NCI-H187 treated with DMSO at 0.1 percent for 48 hours (cell line): Measurements from ENCODE around the gene SORBS1.
"Not testable (repeated sequence)": the region's sequence is repeated elsewhere in the genome, so short reads cannot be mapped to it uniquely, and the experiment has no call there.

Experiments used
- DNase-seq: peaks from one replicate; lab custom pipeline; 2025; lab: John Stamatoyannopoulos, UW

SORBS1 gene

GRCh38 chr10:95482501-95483233 is 78.5 kb downstream of the SORBS1 start:
- no peak for DNase-seq

DNA sequence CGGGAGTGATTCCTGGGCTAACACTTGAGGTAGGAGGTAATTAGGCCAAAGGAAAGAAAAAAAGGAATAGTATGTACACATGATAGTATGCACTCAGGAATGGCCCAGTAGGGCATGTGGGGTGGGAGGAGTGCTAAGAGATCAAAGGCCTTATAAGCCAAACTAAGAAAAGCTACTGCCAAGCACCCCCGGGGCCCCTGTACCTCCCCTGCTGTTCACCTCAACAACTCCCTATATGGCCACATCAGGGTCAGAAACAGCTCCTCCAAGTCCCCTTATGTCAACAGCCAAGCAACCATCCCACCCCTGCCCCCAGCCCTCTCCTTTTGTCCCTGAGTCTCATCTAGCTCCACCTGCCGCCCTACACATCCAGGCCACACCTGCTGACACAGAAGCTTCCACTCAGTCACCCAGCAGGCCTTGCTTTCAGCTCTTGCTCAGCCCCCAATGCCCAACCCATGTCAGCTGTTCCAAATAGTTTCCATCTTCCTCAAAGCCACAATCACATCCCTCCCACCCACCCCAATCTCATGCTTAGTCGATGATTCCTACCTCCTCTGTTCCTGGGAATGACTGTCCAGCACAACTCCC is 80.2 kb downstream of the SORBS1 start:
- no peak for DNase-seq

- no peak for DNase-seq
Observed at GRCh38 chr10:95480102-95480900, 80.9 kb downstream of the SORBS1 start.

GRCh38 chr10:95478935-95479334 is 82.2 kb downstream of the SORBS1 start:
- no peak for DNase-seq

DNA sequence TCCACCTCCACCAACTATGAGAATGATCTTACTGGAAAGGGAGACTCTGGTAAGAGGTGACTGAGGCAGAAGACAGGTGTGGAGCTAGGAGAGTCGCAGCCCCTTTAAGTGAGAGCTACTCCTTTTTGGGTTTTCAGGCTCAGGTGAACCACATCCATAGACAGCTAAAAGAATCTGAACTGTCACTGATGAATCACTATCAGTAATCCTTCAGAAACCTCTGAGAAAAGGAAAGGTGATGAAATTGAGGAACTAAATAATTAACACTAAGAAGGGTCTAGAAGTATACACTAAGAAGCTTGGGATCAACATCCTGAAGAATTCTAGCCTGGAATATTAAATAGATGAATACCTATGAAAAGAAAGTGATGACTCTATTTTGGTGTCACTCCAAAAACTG is 83.0 kb downstream of the SORBS1 start:
- no peak for DNase-seq

DNA sequence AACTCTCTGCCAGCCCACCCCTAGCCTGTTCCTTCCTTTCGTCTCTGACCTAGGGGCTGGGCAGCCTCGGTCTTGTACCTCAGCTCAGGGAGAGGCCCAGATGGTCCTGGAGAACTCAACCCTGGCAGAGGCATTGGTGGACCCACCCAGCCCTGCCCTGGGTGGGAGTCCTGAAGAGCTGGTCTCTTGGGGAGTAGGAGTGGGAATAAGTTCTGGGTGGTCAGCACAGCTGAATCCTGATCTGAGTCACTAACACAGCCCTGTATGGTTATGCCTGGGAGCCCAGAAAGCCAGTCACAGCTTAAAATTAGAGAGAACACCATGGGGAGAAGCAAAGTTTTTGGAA is 84.0 kb downstream of the SORBS1 start:
- no peak for DNase-seq

DNA sequence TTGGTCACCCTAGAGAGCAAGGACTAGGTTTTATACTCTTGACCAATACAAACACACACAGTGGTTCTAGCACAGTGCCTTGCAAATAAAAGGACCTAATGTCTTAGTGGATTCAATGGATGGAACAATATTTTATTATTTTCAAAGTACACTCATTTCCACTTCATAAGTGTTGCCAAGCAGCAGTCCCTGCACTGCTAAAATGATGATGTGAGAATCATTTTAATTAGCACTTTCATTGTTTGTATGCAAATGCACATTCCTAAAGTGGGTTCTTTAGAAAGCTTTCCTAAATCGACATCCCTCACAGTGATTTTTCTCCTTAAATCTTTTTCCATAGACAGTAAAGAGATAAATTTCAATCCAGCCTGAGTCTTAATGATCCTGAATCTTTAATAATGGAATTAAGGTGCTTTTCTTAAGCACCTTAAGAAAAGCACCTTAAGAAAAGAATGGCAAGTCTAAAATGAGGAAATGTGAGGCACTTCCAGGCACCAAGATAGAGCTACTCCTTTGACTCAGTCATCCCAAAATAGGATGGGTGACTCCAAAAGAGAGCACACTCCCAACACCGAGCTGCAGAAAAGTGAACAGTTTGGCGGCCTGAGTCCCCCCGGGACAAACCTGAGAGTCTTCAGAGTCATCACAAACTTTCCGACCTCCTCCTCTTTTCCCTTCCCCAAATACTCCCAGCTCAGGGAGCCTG is 84.5 kb downstream of the SORBS1 start:
- no peak for DNase-seq

- DNase-seq, result no peak
Observed at GRCh38 chr10:95475827-95476468, 85.2 kb downstream of the SORBS1 start.

DNA sequence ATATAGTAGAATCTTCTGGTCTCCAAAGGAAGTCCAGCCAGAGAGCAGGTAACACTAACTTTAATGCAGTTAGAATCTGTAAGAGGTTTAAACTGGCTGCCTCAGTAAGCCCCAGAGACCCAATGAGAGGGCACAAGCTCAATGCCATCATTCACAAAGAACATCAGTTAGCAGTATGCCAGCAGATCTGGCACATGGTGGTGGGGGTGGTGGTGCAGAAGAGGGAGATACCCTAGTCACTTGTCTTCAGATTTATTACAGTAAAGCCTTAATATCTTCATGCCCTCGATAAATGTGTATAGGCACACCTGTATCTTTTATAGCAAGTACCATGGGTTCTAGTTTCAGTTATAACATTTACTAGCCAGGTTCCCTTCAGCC is 86.2 kb downstream of the SORBS1 start:
- no peak for DNase-seq

GRCh38 chr10:95474228-95475002 is 86.8 kb downstream of the SORBS1 start:
- no peak for DNase-seq

GRCh38 chr10:95472304-95473088 is 88.7 kb downstream of the SORBS1 start:
- DNase-seq, result no peak

GRCh38 chr10:95469676-95470075 is 91.5 kb downstream of the SORBS1 start:
- no peak for DNase-seq

- no peak for DNase-seq
Observed at GRCh38 chr10:95469251-95469650, 91.9 kb downstream of the SORBS1 start.

GRCh38 chr10:95467642-95468041 is 93.5 kb downstream of the SORBS1 start:
- not testable (repeated sequence) for DNase-seq

- DNase-seq, result no peak
Observed at GRCh38 chr10:95467162-95467599, 94.0 kb downstream of the SORBS1 start.

DNA sequence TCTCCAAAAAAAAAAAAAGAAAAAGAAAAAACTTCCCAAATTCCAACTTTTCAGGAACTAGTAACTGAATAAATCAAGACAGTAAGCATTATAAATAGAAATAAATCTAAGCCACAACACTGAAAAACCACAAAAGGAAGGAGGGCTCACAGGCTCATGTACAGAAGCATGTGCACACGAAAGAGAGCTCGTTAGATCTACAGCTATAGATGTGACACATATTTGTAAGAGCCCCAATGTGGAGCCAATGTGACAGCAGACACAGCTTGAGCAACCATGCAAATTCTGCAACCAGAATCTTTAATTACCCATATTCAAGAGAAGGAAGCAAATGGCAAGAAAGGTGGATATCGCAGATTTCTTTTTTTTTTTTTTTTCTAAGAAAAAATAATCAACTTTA is 94.7 kb downstream of the SORBS1 start:
- no peak for DNase-seq

GRCh38 chr10:95464280-95464679 is 96.9 kb downstream of the SORBS1 start:
- no peak for DNase-seq

DNA sequence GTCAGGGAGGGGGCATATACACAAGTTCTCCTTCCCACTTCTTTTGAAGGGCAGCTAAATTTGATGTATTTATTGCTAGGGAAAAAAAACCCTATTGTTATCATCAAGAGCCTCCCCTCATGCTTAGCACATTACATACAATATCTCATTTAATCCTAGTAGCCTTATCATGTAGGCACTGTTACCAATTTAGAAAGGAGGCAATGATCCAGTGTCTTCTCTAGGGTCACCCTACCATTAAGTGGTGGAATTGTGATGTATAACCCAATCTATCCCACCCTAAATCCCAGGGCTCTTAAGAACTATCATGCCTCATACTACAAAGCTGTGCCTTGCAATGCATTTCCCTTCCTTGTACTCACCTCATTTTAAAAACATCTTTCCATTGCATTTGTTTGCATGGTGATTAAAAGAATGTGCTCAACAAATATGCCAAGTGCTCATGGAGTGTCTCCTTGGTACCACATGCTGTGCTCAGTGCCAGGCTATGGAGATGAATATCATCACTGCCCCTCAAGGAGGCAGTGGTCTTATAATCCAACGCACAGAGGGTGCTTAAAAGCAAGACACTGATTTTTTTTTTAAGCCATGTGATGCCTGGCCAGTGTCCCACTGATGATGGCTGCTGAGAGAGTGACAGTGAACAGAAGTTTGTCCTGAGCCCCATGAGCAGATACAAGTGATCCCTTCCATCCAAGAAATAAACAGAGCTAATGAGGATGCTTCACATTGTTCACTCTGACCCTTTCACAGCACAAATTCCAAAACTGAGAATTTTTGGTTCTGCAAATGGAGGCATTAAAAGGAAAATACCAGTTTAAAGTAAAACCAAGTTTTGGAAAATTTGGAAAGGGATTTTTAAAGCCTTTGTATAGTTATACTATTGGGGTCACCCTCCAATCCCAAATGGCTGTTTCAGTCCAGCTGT is 98.2 kb downstream of the SORBS1 start:
- no peak for DNase-seq

DNA sequence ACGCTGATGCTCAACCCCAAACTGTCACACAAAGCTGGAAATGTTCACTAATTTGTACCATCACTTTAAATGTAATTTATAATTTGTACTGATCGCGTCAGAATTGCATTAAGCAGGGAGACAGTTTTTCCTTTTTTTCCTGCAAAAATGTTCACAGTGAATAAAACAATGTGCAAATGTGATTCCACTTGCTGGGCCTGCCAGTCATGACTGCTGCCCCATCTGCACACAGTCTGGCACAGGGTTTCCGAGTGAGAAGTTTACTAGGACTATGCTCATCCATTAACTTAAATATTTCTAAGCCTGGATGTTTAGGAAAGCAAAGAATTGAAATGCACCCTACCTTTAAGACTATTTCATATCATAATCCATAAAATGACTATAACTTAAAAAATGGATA is 99.6 kb downstream of the SORBS1 start:
- DNase-seq, result no peak
